Astrocyte of the cerebellum (primary cell): Measurements from ENCODE around the gene RAD51AP2.

Experiments used
- DNase-seq: peaks from one replicate; pipeline ENCODE4 v3.0.0-alpha.2; 2011; ENCODE audit warnings: low read depth
- H3K4me3 ChIP-seq: 2 replicates; pipeline ENCODE4 v1.5.1; 2011; ENCODE audit warnings: mild to moderate bottlenecking, low read depth, low read length, moderate library complexity
- in situ Hi-C: cut with HindIII; loops from 2 replicates; pipeline ENCODE4 v1.10.0; 2017; ENCODE audit warnings: low sequenced_read_pairs
- TF ChIP-seq, protein P1 (sequence below): IDR thresholded peaks from 2 replicates; pipeline ENCODE4 v1.5.1; 2012; ENCODE audit warnings: low read length, low read depth, moderate library complexity, mild to moderate bottlenecking; ENCODE audit errors: missing control alignments

Gene RAD51AP2

DNA sequence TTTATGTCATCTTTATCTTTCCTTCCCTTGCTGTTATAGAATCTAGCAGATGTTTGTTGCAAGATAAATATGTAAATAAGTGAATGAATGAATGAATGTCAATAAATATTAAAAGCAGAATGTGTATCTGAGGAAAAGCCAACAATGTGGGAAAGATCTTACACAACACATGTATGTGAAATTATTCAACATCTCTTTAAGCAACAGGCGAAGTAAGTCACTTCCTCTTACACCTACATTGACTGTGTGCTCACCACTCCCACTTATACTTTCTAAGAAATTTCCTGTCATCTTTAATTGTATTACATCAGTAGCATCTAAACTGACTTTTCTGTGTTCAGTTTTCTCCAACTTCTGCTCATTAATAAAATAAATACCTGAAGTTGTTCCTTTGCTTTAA is 43.0 kb downstream of the RAD51AP2 start:
- H3K4me3 ChIP-seq = no peak overlapping the region
- in situ Hi-C loops = no loop called here
- no peak for DNase-seq
- TF ChIP-seq, protein P1, sequence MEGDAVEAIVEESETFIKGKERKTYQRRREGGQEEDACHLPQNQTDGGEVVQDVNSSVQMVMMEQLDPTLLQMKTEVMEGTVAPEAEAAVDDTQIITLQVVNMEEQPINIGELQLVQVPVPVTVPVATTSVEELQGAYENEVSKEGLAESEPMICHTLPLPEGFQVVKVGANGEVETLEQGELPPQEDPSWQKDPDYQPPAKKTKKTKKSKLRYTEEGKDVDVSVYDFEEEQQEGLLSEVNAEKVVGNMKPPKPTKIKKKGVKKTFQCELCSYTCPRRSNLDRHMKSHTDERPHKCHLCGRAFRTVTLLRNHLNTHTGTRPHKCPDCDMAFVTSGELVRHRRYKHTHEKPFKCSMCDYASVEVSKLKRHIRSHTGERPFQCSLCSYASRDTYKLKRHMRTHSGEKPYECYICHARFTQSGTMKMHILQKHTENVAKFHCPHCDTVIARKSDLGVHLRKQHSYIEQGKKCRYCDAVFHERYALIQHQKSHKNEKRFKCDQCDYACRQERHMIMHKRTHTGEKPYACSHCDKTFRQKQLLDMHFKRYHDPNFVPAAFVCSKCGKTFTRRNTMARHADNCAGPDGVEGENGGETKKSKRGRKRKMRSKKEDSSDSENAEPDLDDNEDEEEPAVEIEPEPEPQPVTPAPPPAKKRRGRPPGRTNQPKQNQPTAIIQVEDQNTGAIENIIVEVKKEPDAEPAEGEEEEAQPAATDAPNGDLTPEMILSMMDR = no peak

DNA sequence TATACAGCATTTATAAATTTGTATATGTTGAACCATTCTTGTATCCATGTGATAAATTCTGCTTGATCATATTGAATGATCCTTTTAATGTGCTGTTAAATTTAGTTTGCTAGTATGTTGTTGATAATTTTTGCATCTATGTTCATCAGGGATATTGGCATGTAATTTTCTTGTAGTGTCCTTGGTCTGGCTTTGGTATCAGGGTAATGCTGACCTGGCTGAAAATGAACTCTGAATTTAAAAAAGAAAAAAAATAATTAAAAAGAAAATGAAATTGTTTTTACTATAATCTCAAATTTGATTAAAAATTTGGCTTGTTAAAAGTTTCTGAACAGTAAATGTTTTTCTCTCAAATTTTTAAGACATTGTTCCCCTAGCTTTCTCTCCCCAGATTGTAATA is 46.3 kb downstream of the RAD51AP2 start:
- DNase-seq = no peak
- in situ Hi-C loops = no loop called here
- TF ChIP-seq, protein P1 = no peak
- H3K4me3 ChIP-seq = no peak overlapping the region

DNA sequence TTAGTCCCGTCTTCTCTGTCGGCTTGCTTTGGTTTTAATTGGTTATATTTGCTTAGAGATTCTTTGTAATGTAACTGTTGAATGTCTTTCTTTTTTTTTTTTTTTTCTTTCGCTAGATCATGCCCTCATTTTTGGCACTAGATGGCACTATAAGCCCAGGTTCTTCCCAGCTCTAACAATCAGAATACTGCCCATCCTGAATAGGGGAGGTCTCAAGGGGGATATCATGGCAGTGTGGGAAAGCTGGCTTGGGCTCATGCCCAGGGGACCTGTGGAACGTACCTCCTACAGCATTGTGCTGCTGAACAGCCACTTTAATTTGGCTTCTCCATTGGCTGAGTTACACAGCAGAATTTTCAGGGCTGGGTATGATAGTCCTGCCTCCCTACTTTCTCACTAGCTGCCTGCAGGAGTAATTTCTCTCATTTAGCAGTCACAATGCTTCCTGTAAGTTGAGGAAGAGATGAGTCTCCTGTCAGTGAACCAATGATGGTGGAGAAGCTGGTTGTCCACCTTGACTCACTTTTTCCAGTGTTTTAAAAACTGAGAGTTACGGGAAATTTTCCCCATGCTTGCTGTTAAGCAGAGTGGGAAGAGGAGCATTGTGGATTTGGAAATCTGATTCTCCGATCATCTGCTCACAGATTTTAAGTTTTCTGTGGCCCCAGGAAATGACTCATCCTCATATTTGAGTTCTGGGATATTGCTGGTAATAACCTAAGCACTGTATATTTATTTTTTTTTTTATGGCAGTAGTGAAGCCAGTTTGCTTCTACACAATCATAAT is 47.2 kb downstream of the RAD51AP2 start:
- in situ Hi-C loops = no loop called here
- no peak overlapping the region for H3K4me3 ChIP-seq
- TF ChIP-seq, protein P1 = peak; percentile 45
- DNase-seq = peak; percentile 34

DNA sequence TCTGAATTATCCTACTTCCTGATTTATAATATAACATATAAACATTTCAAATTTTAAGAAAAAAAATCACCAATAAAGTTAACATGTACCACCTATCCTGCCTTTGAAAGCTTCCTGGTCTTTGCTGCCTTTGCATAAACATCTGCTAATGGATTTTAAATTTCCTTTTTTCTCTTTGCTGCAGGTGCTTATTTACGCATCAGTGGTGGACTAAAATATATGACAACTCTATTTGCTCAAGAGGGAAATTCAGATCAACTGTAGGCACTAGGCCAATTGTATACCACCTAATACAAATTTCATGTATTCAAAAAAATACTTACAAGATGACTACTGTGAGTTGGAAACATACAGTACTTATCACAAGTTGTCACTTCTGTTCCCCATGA is 57.2 kb downstream of the RAD51AP2 start:
- TF ChIP-seq, protein P1 = no peak
- in situ Hi-C loops = no loop called here
- DNase-seq = no peak
- no peak overlapping the region for H3K4me3 ChIP-seq
